ENCODE data around the gene AVPR2. TPM values are rescaled to one million over a fixed set of nuclear protein-coding genes. Genes with fewer than 3 reads are reported as not detected.

AVPR2 gene
- polyA plus RNA-seq, 2 of the 4 experiments (the other 2 are of a cell fraction), result not detected

DNA sequence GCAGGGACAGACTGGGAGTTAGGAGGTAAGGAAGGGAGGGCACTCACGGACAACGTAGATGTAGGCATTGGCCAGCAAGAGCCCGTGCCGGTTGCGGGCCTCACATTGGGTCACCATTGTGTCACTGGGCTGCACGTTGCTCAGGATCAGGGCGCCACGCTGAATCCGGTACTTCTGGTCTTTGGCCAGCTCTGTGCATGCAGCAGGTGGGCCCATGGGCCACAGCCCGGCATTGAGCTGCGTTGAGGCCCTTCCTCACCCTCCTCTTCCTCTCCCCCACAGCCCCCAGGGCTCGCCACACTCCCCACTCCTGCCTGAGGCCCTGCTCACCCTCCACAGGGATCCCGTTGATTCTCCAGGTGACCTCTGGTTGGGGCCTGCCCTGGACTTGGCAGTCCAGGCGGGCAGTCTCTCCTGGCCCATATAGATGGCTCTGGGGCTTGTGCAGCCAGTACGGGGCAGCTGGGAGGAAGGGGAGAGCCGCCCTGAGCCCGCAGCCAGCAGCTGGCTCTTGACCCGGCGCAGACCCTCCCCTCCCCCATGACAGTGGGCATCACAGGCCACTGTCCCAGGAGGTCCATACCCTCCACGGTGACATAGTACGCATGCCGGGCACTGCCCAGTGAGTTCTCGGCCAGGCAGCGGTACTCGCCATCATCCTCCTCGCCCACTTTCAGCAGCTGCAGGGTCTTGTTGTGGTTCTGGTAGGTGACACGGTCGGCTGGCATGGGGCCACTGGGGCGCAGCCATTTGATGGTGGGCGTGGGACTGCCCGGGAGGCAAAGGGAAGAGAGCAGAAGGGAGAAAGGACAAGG is 34.8 kb upstream of the AVPR2 start:
- no peak for ATAC-seq
- H3K9me3 ChIP-seq, result no peaks in the 10 kb centered on the region
- H3K4me1 ChIP-seq, result no peaks in the 10 kb centered on the region
- TF ChIP-seq CHD4 (IDR thresholded peaks at IDR 0.05; ENCODE audit: borderline replicate concordance), result no peak
- TF ChIP-seq HOXA7 (CRISPR knock-in tag; IDR thresholded peaks at IDR 0.05), result no peak
- no peak for TF ChIP-seq EHMT2 (IDR thresholded peaks at IDR 0.05; ENCODE audit: low read depth)
- no peak for TF ChIP-seq MYC (IDR thresholded peaks at IDR 0.05; ENCODE audit: borderline replicate concordance, low read length)
- TF ChIP-seq, protein P1, sequence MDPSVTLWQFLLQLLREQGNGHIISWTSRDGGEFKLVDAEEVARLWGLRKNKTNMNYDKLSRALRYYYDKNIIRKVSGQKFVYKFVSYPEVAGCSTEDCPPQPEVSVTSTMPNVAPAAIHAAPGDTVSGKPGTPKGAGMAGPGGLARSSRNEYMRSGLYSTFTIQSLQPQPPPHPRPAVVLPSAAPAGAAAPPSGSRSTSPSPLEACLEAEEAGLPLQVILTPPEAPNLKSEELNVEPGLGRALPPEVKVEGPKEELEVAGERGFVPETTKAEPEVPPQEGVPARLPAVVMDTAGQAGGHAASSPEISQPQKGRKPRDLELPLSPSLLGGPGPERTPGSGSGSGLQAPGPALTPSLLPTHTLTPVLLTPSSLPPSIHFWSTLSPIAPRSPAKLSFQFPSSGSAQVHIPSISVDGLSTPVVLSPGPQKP (IDR thresholded peaks at IDR 0.05; ENCODE audit: low read depth, low read length), result no peak
- no peak for TF ChIP-seq KDM5A (IDR thresholded peaks at IDR 0.05)
- 83% methylated on average over 4 of the region's 31 CpGs for WGBS (ENCODE audit: missing lambda C conversion rate)
- no peak overlapping the region for H3K4me3 ChIP-seq
- FAIRE-seq, result no peak
- DNase-seq (ENCODE audit: low read depth in 1 of 2, low spot score in 1 of 2), result no peak
- H3K4me2 ChIP-seq, result no peak overlapping the region
- ChIA-PET POLR2A (no interaction called here), CTCF (no interaction called here)
- H3K27ac ChIP-seq, result no peak overlapping the region

DNA sequence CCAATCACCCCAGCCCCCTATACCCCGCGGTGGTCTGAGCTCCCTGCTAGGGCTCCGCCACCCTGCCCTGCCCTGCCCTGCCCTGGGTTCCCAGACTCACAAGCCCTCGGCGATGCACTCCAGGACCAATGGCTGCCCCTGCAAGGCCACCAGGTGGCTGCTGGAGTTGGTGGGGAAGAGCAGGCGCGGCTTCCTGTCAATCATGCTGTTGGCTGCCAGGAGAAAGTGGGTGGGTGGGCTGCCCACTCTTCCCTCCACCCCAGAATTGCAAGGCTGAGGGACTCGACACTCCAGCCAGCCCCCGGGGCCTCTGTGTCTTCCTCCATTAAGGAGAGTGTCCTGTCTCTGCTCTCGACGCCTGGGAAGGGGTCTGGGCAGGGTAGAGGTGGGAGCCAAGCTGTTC is 34.2 kb upstream of the AVPR2 start:
- Histone ChIP-seq H3K27ac (no peak overlapping the region), H3K9me3 (no peaks in the 10 kb centered on the region), H3K4me1 (no peaks in the 10 kb centered on the region), H3K4me3 (no peak overlapping the region), H3K4me2 (no peak overlapping the region)
- TF ChIP-seq ZC3H11A (IDR thresholded peaks at IDR 0.05) (no peak), SREBF2 (IDR thresholded peaks at IDR 0.05) (no peak), RAD21 (conservative IDR thresholded peaks at IDR 0.05 in 1 of 2, IDR thresholded peaks at IDR 0.05 in 1 of 2) (no peak), CBX8 (IDR thresholded peaks at IDR 0.05) (no peak), FOXS1 (CRISPR knock-in tag; IDR thresholded peaks at IDR 0.05) (no peak), EP300 (IDR thresholded peaks at IDR 0.05) (no peak), MYC (IDR thresholded peaks at IDR 0.05; ENCODE audit: borderline replicate concordance, low read length) (no peak), RFX5 (IDR thresholded peaks at IDR 0.05) (no peak), RNF2 (IDR thresholded peaks at IDR 0.05; ENCODE audit: borderline replicate concordance, low read depth) (no peak), RARB (CRISPR knock-in tag; IDR thresholded peaks at IDR 0.05) (no peak), KDM5A (IDR thresholded peaks at IDR 0.05) (no peak)
- TF ChIP-seq, protein P2, sequence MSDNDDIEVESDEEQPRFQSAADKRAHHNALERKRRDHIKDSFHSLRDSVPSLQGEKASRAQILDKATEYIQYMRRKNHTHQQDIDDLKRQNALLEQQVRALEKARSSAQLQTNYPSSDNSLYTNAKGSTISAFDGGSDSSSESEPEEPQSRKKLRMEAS (IDR thresholded peaks at IDR 0.05), result no peak
- TF ChIP-seq, protein P3, sequence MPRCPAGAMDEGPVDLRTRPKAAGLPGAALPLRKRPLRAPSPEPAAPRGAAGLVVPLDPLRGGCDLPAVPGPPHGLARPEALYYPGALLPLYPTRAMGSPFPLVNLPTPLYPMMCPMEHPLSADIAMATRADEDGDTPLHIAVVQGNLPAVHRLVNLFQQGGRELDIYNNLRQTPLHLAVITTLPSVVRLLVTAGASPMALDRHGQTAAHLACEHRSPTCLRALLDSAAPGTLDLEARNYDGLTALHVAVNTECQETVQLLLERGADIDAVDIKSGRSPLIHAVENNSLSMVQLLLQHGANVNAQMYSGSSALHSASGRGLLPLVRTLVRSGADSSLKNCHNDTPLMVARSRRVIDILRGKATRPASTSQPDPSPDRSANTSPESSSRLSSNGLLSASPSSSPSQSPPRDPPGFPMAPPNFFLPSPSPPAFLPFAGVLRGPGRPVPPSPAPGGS (IDR thresholded peaks at IDR 0.05), result no peak
- ATAC-seq, result no peak
- no peak for DNase-seq (ENCODE audit: low read depth in 1 of 2, low spot score in 1 of 2)
- POLR2A ChIA-PET, result no interaction called here
- CTCF ChIA-PET, result no interaction called here
- WGBS (ENCODE audit: missing lambda C conversion rate), result 46% methylated on average over 4 of the region's 11 CpGs
- FAIRE-seq, result no peak

DNA sequence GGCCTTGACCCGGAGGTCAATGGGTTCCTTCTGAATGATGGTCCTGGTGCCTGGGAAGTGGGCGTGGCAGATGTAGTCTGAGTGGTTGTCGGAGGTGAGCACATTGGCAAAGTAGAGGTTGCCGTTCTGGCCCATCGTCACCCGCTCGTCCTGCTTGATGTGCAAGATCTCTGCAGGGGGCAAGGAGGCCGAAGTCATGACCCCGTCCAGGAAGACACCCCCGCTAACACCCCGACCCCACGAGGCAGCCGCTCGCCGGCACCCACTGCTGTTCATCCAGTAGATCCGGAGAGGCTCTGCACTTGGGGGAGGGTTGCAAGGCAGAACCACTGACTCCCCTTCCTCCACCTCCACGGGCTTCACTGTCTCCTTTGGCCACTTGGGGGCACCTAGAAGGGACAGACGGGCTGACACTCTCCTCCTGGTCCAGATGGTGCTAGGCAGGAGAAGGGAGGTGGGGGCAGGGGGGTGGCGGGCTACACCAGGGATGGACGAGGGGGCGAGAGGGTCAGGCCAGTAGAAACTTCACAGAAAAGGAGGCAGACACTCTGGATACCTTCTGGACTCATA is 33.6 kb upstream of the AVPR2 start:
- no peak for FAIRE-seq

More for the DNA sequence above, 33.6 kb upstream of the AVPR2 start:
- no peak overlapping the region for H3K4me2 ChIP-seq
- no peaks in the 10 kb centered on the region for H3K4me1 ChIP-seq
- TF ChIP-seq EHMT2 (IDR thresholded peaks at IDR 0.05; ENCODE audit: low read depth) (no peak), MYC (IDR thresholded peaks at IDR 0.05; ENCODE audit: borderline replicate concordance, low read length) (no peak), RAD21 (conservative IDR thresholded peaks at IDR 0.05 in 1 of 2, IDR thresholded peaks at IDR 0.05 in 1 of 2) (no peak), NPAS2 (CRISPR knock-in tag; IDR thresholded peaks at IDR 0.05; ENCODE audit: borderline replicate concordance) (no peak), ESRRA (IDR thresholded peaks at IDR 0.05; ENCODE audit: borderline replicate concordance, low read length) (no peak), KDM1A (IDR thresholded peaks at IDR 0.05; ENCODE audit: low read depth) (no peak)
- TF ChIP-seq, protein P1 (IDR thresholded peaks at IDR 0.05; ENCODE audit: low read depth, low read length), result no peak
- TF ChIP-seq, protein P4, sequence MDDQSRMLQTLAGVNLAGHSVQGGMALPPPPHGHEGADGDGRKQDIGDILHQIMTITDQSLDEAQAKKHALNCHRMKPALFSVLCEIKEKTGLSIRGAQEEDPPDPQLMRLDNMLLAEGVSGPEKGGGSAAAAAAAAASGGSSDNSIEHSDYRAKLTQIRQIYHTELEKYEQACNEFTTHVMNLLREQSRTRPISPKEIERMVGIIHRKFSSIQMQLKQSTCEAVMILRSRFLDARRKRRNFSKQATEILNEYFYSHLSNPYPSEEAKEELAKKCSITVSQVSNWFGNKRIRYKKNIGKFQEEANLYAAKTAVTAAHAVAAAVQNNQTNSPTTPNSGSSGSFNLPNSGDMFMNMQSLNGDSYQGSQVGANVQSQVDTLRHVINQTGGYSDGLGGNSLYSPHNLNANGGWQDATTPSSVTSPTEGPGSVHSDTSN (IDR thresholded peaks at IDR 0.05), result no peak
- TF ChIP-seq, protein P5, sequence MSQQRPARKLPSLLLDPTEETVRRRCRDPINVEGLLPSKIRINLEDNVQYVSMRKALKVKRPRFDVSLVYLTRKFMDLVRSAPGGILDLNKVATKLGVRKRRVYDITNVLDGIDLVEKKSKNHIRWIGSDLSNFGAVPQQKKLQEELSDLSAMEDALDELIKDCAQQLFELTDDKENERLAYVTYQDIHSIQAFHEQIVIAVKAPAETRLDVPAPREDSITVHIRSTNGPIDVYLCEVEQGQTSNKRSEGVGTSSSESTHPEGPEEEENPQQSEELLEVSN (IDR thresholded peaks at IDR 0.05; ENCODE audit: borderline replicate concordance, low read depth), result no peak
- DNase-seq (ENCODE audit: low read depth in 1 of 2, low spot score in 1 of 2) (no peak), ATAC-seq (peak in 1 of 2 experiments; percentile 48; a peak in 3 of 6 replicates)
- POLR2A ChIA-PET, result no interaction called here
- CTCF ChIA-PET, result no interaction called here
- no peak overlapping the region for H3K4me3 ChIP-seq
- H3K9me3 ChIP-seq, result no peaks in the 10 kb centered on the region
- no peak overlapping the region for H3K27ac ChIP-seq
- WGBS (ENCODE audit: missing lambda C conversion rate), result 54% methylated on average over 8 of the region's 21 CpGs
